GM12878 (cell line): ENCODE measurements around the gene PRSS2. TPM values are rescaled to one million over a fixed set of nuclear protein-coding genes. Genes with fewer than 3 reads are reported as not detected.
A peak's percentile ranks its signal among the peaks of the same experiment; 100 is the strongest.

Source experiments
- ATAC-seq: fragments of 200-7000 bp; cut with Tn5 transposase; 3 replicates; pipeline ENCODE4 v1.9.1; 2020; ENCODE audit warnings: mild to moderate bottlenecking, moderate library complexity
- BruUV-seq: library from RNA; stranded (reverse); fragments of 400-500 nt; replicated peaks from 2 replicates; lab custom pipeline; 2021; lab: Mats Ljungman, UMichigan
- CTCF ChIA-PET: fragments of 300-600 bp; sonication (Branson Sonifier 250); formaldehyde crosslinking; extraction: SDS; loops from one replicate; lab custom pipeline; 2021; ENCODE audit warnings: inconsistent platforms; lab: Yijun Ruan, JAX
- POLR2A ChIA-PET: fragments of 350-600 bp; formaldehyde crosslinking; extraction: SDS; loops from one replicate; lab custom pipeline; 2021; ENCODE audit warnings: inconsistent platforms; lab: Charles Lee
- RAD21 ChIA-PET: fragments of 300-600 bp; sonication (Branson Sonifier 250); formaldehyde crosslinking; loops from one replicate; lab custom pipeline; 2023; ENCODE audit warnings: antibody characterized with exemption; ENCODE audit not compliant: unreplicated experiment; lab: Charles Lee
- SMC1A ChIA-PET: fragments of 300-600 bp; sonication (Branson Sonifier 250); formaldehyde crosslinking; loops from one replicate; lab custom pipeline; 2023; ENCODE audit not compliant: unreplicated experiment, uncharacterized antibody; lab: Charles Lee
- DNase-seq: peaks from one replicate; pipeline ENCODE4 v3.0.0-alpha.2; 2011; ENCODE audit warnings: low read depth, low spot score
- FAIRE-seq: peaks from 3 replicates; lab custom pipeline; 2011; peaks lifted over from hg19 to GRCh38; lab: Jason Lieb, UNC
- H2AFZ ChIP-seq: 2 replicates; pipeline ENCODE4 v1.6.0; 2011; ENCODE audit warnings: low read depth, low read length, control low read depth; ENCODE audit not compliant: control insufficient read depth
- H3K27ac ChIP-seq: 2 replicates; pipeline ENCODE4 v1.5.1; 2011; ENCODE audit warnings: control low read depth; ENCODE audit not compliant: control insufficient read depth, insufficient read depth
- H3K27me3 ChIP-seq, 2 experiments: replicated peaks in 1 of 2; 2 replicates each; pipeline versions ENCODE4 v1.6.0 to v1.6.1; 2011; ENCODE audit warnings: low read length in 1 of 2; ENCODE audit not compliant: control insufficient read depth in 2 of 2, insufficient read depth in 2 of 2
- H3K36me3 ChIP-seq, 2 experiments: 2 replicates each; pipeline ENCODE4 v1.5.1; 2011; ENCODE audit warnings: low read length in 1 of 2; ENCODE audit not compliant: control insufficient read depth in 2 of 2, insufficient read depth in 2 of 2
- H3K4me1 ChIP-seq: 2 replicates; pipeline ENCODE4 v1.6.1; 2011; ENCODE audit warnings: mild to moderate bottlenecking, low read length, moderate library complexity, mixed read lengths; ENCODE audit not compliant: control insufficient read depth, insufficient read depth
- H3K4me2 ChIP-seq: 2 replicates; pipeline ENCODE4 v1.6.0; 2011; ENCODE audit warnings: control low read depth; ENCODE audit not compliant: control insufficient read depth, insufficient read depth
- H3K4me3 ChIP-seq: fragments of 200-600 bp; sonication (generic); 2 replicates; pipeline ENCODE4 v1.5.1; 2016
- H3K79me2 ChIP-seq: 2 replicates; pipeline ENCODE4 v1.6.0; 2011; ENCODE audit warnings: low read length; ENCODE audit not compliant: control insufficient read depth, insufficient read depth
- H3K9ac ChIP-seq: 2 replicates; pipeline ENCODE4 v1.8.0; 2011; ENCODE audit warnings: low read length, control low read depth, mixed read lengths; ENCODE audit not compliant: control insufficient read depth, insufficient read depth
- H3K9me3 ChIP-seq: replicated peaks from 3 replicates; pipeline ENCODE4 v1.5.1; 2011; ENCODE audit warnings: mild to moderate bottlenecking, low read length; ENCODE audit not compliant: control insufficient read depth, insufficient read depth
- H4K20me1 ChIP-seq: 2 replicates; pipeline ENCODE4 v1.6.0; 2011; ENCODE audit not compliant: control insufficient read depth, insufficient read depth
- ATF2 ChIP-seq: IDR thresholded peaks from 2 replicates; pipeline ENCODE4 v1.6.1; 2012; ENCODE audit warnings: low read length, inconsistent platforms
- RFX5 ChIP-seq: IDR thresholded peaks from 2 replicates; pipeline ENCODE4 v1.6.1; 2011; ENCODE audit warnings: low read depth, low read length, improper control_type of control experiment
- RUNX3 ChIP-seq: IDR thresholded peaks from 2 replicates; pipeline ENCODE4 v1.6.1; 2012; ENCODE audit warnings: low read length, inconsistent platforms
- WGBS: methylation state at CpG from one replicate; pipeline ENCODE4 v1.1.6; 2016; ENCODE audit warnings: low lambda C conversion rate; ENCODE audit not compliant: insufficient replicate concordance, insufficient coverage; ENCODE audit errors: missing lambda C conversion rate; 5-methylcytosine and 5-hydroxymethylcytosine counted together
- in situ Hi-C: fragments of 300-500 bp; cut with MboI; formaldehyde crosslinking; loops from 9 replicates; pipeline ENCODE4 v1.14.3; 2018; ENCODE audit warnings: mixed read lengths
- intact Hi-C: fragments of 100-400 bp; cut with micrococcal nuclease; formaldehyde crosslinking; loops from one replicate; pipeline ENCODE4 v1.14.2; 2022; ENCODE audit not compliant: unreplicated experiment
- polyA plus RNA-seq, 11 experiments: library from polyadenylated mRNA; depleted of rRNA in 4 of 11; unstranded in 6 of 11; stranded (reverse) in 5 of 11; fragments of >200 nt; fragmentation: Nextera tagmentation in 4 of 11; fragmentation: Illumina TruSeq in 1 of 11; extraction: Ambion mirVana in 4 of 11; extraction: Trizol in 1 of 11; gene quantifications; 1 replicate in 1 of 11; 2 replicates in 10 of 11; pipeline versions ENCODE4 v1.2.1 to v1.2.3, GENCODE V29; 2011 to 2016; ENCODE audit warnings: inconsistent platforms in 2 of 11, missing spikeins in 2 of 11, low read depth in 1 of 11
- total RNA-seq, 4 experiments: library from RNA; depleted of rRNA in 3 of 4; stranded (reverse); fragments of >200 nt in 3 of 4; fragmentation: Illumina TruSeq in 1 of 4; extraction: Trizol in 1 of 4; gene quantifications; 2 replicates each; pipeline versions ENCODE4 v1.2.1 to v1.2.3, GENCODE V29; 2013 to 2021

PRSS2 gene
- total and polyA plus RNA-seq, 10 of the 15 experiments (the other 5 are each of a cell fraction or from before 2014, with no cell fraction given): 0.21 to 28.8 (median 0.41) TPM; not detected in 7

GRCh38 chr7:142800088-142800487 is 29.3 kb downstream of the PRSS2 start:
- ATAC-seq (no peak), DNase-seq (no peak), FAIRE-seq (no peak)
- Histone ChIP-seq H3K4me3 (no peak overlapping the region), H3K4me1 (peaks cover 15% of the 10 kb centered on the region), H4K20me1 (no peaks in the 10 kb centered on the region), H3K79me2 (peaks cover 10% of the 10 kb centered on the region), H3K9me3 (no peaks in the 10 kb centered on the region), H3K36me3 (peaks cover 0 to 2% of the 10 kb centered on the region in 2 experiments; a peak in 2 of 4 replicates), H3K27ac (no peak overlapping the region), H3K4me2 (no peak overlapping the region), H2AFZ (no peak overlapping the region), H3K27me3 (no peaks in the 10 kb centered on the region), H3K9ac (no peak overlapping the region)
- POLR2A ChIA-PET: interaction anchor here (1.1 to 16.4 kb wide), 3 partner anchors 8 to 13 kb away, joined by 3 to 325 read pairs (median 9); no protein-coding TSS in a partner anchor
- BruUV-seq: no TSS peak
- intact Hi-C loops (no loop called here), in situ Hi-C loops (loop anchor here (10.0 kb wide), 1 partner anchor 1235 kb away; no protein-coding TSS in a partner anchor)
- WGBS: 71% methylated on average over 1 of the region's 1 CpG
- SMC1A ChIA-PET: interaction anchor here (1.4 to 24.6 kb wide), 4 partner anchors 9 to 212 kb away, joined by 3 to 786 read pairs (median 56); no protein-coding TSS in a partner anchor
- no peak for TF ChIP-seq RFX5
- TF ChIP-seq RUNX3: 0 out of 2 replicates have a peak, but pooled peaks have one; percentile 22
- TF ChIP-seq ATF2: peak; percentile 19; the same call in 1 of the 2 replicates
- RAD21 ChIA-PET: interaction anchor here (1.5 to 20.4 kb wide), 3 partner anchors 10 to 32 kb away, joined by 3 to 813 read pairs (median 115); no protein-coding TSS in a partner anchor
- CTCF ChIA-PET: interaction anchor here (1.3 to 28.6 kb wide), 3 partner anchors 5 to 168 kb away, joined by 4 to 1055 read pairs (median 1055); no protein-coding TSS in a partner anchor
